ENCODE results near the gene HLA-DMA. TPM values are rescaled to one million over a fixed set of nuclear protein-coding genes. Genes with fewer than 3 reads are reported as not detected.

The HLA-DMA gene
- total and polyA plus RNA-seq, 2 of the 8 experiments (the other 6 are each of a cell fraction or from before 2014, with no cell fraction given): 13.3 to 23.1 TPM

- TF ChIP-seq CHD1 (IDR thresholded peaks at IDR 0.05; ENCODE audit: low read depth, low read length) (no peak), CTBP2 (IDR thresholded peaks at IDR 0.05; ENCODE audit: borderline replicate concordance, insufficient read depth, insufficient read length, low read length) (no peak), TAF7 (optimal IDR thresholded peaks at IDR 0.05; ENCODE audit: borderline replicate concordance, low read depth, low read length) (no peak), CREB1 (IDR thresholded peaks at IDR 0.05) (no peak)
Measured at GRCh38 chr6:32932132-32932868, 20.6 kb downstream of the HLA-DMA start (continued).

Data from H1 (cell line).